Upper lobe of left lung (tissue), 4 donors: ENCODE results near the gene ATP12A.

Experiments
- EP300 ChIP-seq, 4 donors: sonication (generic); formaldehyde crosslinking; IDR thresholded peaks; one replicate each; pipeline ENCODE4 v1.5.1; 2017; ENCODE audit warnings: antibody characterized with exemption in 4 of 4, control low read depth in 2 of 4
- TF ChIP-seq, protein P1 (sequence below), 6 experiments: fragments of 450-650 bp in 4 of 6; fragments of 200-600 bp in 2 of 6; sonication (generic) in 2 of 6; IDR thresholded peaks; one replicate each; pipeline ENCODE4 v1.5.1; 2016 to 2019; ENCODE audit warnings: antibody characterized with exemption in 6 of 6

DNA sequence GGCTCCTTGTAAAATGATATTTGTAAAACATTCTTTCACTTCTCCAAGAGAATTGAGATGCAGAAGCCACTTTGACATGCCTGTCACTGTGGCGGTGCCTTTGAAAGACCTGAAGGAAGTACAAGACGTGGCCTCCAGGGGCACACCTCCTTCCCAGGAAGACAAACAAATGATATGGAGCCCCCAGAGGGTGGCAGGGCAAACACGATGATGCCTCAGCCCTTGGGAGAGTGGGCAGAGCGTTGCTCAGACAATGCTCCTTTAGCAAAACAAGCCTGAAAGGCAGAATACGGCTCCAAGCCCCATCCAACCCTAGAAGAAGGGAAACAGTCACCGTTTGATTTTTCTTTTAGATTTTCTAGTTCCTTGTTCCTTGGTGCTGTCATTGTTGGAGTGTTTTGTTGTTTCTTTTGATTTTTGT is 9.2 kb upstream of the ATP12A start:
- TF ChIP-seq, protein P1, sequence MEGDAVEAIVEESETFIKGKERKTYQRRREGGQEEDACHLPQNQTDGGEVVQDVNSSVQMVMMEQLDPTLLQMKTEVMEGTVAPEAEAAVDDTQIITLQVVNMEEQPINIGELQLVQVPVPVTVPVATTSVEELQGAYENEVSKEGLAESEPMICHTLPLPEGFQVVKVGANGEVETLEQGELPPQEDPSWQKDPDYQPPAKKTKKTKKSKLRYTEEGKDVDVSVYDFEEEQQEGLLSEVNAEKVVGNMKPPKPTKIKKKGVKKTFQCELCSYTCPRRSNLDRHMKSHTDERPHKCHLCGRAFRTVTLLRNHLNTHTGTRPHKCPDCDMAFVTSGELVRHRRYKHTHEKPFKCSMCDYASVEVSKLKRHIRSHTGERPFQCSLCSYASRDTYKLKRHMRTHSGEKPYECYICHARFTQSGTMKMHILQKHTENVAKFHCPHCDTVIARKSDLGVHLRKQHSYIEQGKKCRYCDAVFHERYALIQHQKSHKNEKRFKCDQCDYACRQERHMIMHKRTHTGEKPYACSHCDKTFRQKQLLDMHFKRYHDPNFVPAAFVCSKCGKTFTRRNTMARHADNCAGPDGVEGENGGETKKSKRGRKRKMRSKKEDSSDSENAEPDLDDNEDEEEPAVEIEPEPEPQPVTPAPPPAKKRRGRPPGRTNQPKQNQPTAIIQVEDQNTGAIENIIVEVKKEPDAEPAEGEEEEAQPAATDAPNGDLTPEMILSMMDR (IDR thresholded peaks at IDR 0.05): no peak
- TF ChIP-seq EP300 (IDR thresholded peaks at IDR 0.05): no peak
